ENCODE data around the gene RABGAP1. TPM values are rescaled to one million over a fixed set of nuclear protein-coding genes. Genes with fewer than 3 reads are reported as not detected.

Gene RABGAP1
- total RNA-seq, 1 donor from 2014 or later, result 62.0 TPM

DNA sequence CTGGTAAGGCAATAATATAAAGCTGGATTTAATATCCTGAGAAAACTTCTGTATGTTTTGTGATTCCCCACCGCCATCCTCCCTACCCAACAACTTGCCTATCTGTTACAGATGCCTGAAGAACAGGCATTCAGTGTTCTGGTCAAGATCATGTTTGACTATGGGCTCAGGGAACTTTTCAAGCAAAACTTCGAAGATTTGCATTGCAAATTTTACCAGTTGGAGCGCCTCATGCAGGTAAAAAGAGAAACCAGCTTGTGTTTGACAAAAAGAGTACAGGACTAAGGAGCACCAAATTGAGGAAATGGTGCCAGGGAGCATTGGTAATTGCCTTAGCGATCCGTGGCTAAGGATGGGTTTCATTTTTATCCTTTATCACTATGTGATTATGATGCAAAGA is 132.6 kb downstream of the RABGAP1 start:
- TF ChIP-seq CTCF (IDR thresholded peaks at IDR 0.05), result no peak
- no peak for ATAC-seq
- no peaks in the 10 kb centered on the region for H3K9me3 ChIP-seq
- H3K4me3 ChIP-seq, result no peak overlapping the region
- H3K36me3 ChIP-seq, result peaks cover 86% of the 10 kb centered on the region
- intact Hi-C loops (cut with DNase I), result no loop called here
- peaks cover 20% of the 10 kb centered on the region for H3K4me1 ChIP-seq
- H3K27me3 ChIP-seq (ENCODE audit: low read depth), result no peaks in the 10 kb centered on the region
- H3K27ac ChIP-seq, result peak overlapping the region; percentile 32
- DNase-seq, result no peak

DNA sequence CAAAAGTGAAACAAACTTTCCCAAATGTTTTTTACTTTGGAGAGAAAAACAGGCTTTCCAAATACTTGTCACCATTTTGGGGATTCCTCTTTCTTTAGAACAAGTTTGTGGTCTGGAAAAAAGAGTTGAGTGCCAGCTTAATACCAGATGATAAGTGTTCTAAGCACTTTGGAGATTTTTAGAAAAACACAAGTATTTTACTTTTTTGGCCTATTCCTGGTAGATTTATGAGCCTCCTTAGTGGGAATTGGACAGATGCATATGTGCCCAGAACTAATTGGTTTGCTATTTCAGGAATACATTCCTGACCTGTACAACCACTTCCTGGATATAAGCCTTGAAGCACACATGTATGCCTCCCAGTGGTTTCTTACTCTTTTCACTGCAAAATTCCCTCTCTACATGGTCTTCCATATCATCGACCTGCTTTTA is 133.2 kb downstream of the RABGAP1 start:
- ATAC-seq (peak; percentile 53 to 63), DNase-seq (no peak)
- Histone ChIP-seq H3K9me3 (no peaks in the 10 kb centered on the region), H3K27me3 (ENCODE audit: low read depth) (no peaks in the 10 kb centered on the region), H3K4me1 (peaks cover 20% of the 10 kb centered on the region), H3K36me3 (peaks cover 88% of the 10 kb centered on the region), H3K27ac (peak overlapping the region; percentile 32), H3K4me3 (no peak overlapping the region)
- intact Hi-C loops (cut with DNase I), result no loop called here
- TF ChIP-seq CTCF (IDR thresholded peaks at IDR 0.05), result no peak

DNA sequence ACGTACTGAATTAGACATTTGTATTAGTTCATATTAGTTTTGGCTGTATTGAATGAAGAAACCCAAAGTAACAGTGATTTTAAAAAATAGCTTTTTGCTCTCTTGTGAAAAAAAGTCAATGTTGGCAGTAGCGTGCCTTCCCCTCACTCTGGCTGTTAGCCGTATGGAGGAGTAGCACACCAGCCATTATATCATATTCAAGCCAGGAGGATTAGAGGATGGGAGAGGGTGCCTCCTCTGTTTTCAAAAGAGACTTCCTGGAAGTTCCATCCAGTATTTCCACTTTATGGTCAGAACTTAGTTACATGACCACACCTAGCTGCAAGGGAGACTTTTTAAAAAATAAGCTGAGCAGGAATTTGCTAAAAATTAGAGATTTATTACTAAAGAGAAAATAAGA is 133.8 kb downstream of the RABGAP1 start:
- Histone ChIP-seq H3K27me3 (ENCODE audit: low read depth) (no peaks in the 10 kb centered on the region), H3K27ac (peak overlapping the region; percentile 32), H3K36me3 (peaks cover 91% of the 10 kb centered on the region), H3K4me3 (no peak overlapping the region), H3K4me1 (peaks cover 20% of the 10 kb centered on the region), H3K9me3 (no peaks in the 10 kb centered on the region)
- ATAC-seq, result no peak
- TF ChIP-seq CTCF (IDR thresholded peaks at IDR 0.05), result no peak
- no peak for DNase-seq
- intact Hi-C loops (cut with DNase I), result no loop called here

DNA sequence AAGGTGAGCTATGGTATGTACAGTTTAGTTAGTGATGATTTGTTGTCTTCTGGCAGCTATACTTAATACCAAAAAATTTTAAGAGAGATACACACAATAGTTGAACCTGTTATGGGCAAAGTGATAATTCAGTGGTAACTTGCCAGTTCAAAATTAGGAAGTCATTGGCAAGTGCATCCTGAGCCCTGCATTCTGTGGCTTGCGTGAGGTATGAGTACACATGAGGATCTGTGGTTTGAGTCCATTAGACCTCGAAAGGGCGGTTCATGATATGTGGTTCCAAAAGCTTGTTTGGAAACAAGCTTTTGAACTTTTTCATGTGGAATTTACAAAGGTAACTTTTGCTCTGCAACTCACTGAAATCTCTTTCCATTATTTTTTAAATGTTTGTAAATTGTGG is 139.6 kb downstream of the RABGAP1 start:
- no peak for DNase-seq
- intact Hi-C loops (cut with DNase I), result no loop called here
- Histone ChIP-seq H3K27me3 (ENCODE audit: low read depth) (no peaks in the 10 kb centered on the region), H3K4me3 (no peak overlapping the region), H3K36me3 (peaks cover 94% of the 10 kb centered on the region), H3K9me3 (no peaks in the 10 kb centered on the region), H3K27ac (no peak overlapping the region), H3K4me1 (no peaks in the 10 kb centered on the region)
- no peak for ATAC-seq
- TF ChIP-seq CTCF (IDR thresholded peaks at IDR 0.05), result no peak

GRCh38 chr9:123081824-123082223 is 141.0 kb downstream of the RABGAP1 start:
- TF ChIP-seq CTCF (IDR thresholded peaks at IDR 0.05), result peak; percentile 45
- ATAC-seq (no peak), DNase-seq (no peak)
- Histone ChIP-seq H3K4me3 (no peak overlapping the region), H3K4me1 (no peaks in the 10 kb centered on the region), H3K36me3 (peaks cover 85% of the 10 kb centered on the region), H3K9me3 (no peaks in the 10 kb centered on the region), H3K27me3 (ENCODE audit: low read depth) (no peaks in the 10 kb centered on the region), H3K27ac (no peak overlapping the region)
- intact Hi-C loops (cut with DNase I), result no loop called here

- Histone ChIP-seq H3K36me3 (peaks cover 82% of the 10 kb centered on the region), H3K27me3 (ENCODE audit: low read depth) (no peaks in the 10 kb centered on the region), H3K27ac (no peak overlapping the region), H3K4me3 (no peak overlapping the region), H3K4me1 (no peaks in the 10 kb centered on the region), H3K9me3 (no peaks in the 10 kb centered on the region)
- ATAC-seq, result no peak
- no peak for TF ChIP-seq CTCF (IDR thresholded peaks at IDR 0.05)
- intact Hi-C loops (cut with DNase I), result no loop called here
- no peak for DNase-seq
These were observed 142.9 kb downstream of the RABGAP1 start for GRCh38 chr9:123083680-123084079.
